HG03175 (cell line): Measurements from ENCODE around the gene TMEM143.
"Not testable (repeated sequence)": the region's sequence is repeated elsewhere in the genome, so short reads cannot be mapped to it uniquely, and the experiment has no call there.

ENCODE experiments used
- ATAC-seq: cut with Tn5 transposase; IDR thresholded peaks from one replicate; pipeline ENCODE4 v1.9.1; 2021; ENCODE audit warnings: mild to moderate bottlenecking, moderate library complexity; ENCODE audit not compliant: unreplicated experiment

The TMEM143 gene

DNA sequence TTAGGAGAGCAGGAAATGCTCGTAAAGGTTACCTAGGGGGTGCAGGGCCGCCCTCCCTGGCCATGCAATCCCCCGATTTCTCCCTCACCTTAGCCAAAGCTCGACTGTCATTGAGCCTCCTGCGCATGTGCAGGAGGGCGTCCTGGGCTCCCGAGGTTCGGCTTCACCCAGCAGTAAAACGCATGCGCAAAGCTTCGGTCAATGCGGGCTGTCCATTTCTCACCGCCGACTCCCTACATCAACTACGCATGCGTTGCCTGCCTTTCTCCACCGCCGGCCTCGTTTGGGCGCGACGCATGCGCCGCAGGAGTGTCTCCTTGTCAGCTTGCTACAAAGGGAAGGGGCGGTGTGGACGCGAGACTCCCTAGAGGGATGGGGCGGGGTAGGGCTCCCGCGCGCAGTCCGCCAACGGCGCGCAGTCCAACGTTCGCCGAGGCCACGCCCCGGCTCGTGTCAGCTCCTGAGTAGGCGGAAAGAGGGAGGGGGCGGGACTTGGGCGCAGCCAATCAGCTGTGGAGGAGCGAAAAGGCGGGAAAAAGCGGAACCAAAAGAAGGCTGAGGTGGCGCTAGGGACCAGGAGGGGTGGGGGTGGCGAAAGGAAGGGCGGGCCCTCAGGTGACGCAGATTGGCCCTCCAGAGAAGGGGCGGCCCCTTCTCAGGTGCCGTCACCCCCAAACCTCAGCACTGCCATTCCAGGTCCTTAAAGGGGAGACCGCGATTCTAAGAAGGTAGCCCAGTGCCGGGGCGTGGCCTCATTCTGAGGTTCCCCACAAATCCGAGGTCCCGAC, at the start of gene TMEM143, which contains the start of gene SYNGR4:
TSS of gene TMEM143 (minus strand) at position 131 of the 788 bp plus-strand sequence. CDS start at position 111, 20 bp downstream.
TSS of gene SYNGR4 (plus strand) at position 558 of the 788 bp plus-strand sequence. CDS start 1,476 bp downstream, outside the sequence.
- peak; percentile 85 for ATAC-seq

DNA sequence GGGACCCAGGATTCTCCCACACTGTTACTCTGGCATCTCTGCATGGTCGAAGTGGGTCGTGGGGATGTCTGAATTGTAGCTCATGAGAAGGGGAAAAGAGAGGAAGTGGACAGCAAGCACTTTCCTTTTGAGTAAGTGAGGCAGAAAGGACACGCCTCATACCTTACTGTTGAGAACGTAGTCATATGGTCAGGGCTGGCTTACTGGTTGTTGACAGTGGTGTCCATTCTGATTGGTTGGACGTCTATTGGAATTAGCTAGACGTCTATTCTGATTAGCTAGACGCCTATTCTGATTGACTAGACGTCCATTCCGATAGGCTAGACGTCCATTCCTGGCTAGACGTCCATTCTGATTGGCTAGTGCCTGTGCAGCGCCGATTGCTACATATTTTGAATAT, 42.1 kb upstream of the TMEM143 start:
- ATAC-seq = no peak

DNA sequence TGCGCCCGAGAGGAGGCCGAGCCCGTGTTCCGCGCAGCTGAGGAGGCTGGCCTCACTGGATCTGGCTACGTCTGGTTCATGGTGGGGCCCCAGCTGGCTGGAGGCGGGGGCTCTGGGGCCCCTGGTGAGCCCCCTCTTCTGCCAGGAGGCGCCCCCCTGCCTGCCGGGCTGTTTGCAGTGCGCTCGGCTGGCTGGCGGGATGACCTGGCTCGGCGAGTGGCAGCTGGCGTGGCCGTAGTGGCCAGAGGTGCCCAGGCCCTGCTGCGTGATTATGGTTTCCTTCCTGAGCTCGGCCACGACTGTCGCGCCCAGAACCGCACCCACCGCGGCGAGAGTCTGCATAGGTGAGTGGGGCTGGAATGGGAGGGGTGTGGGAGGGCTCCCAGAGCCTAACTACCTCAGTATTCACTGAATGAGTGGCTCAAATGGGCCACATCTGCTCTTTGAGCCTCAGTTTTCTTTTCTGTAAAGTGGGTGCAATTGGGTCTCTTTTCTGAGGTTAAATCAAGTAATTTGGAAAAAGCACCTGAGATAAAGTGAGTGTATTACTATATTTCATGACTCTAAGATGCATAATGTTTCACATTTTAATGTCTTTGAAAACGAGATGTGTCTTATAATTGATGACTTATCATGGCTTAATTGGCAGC, 41.4 kb upstream of the TMEM143 start:
- ATAC-seq = no peak

DNA sequence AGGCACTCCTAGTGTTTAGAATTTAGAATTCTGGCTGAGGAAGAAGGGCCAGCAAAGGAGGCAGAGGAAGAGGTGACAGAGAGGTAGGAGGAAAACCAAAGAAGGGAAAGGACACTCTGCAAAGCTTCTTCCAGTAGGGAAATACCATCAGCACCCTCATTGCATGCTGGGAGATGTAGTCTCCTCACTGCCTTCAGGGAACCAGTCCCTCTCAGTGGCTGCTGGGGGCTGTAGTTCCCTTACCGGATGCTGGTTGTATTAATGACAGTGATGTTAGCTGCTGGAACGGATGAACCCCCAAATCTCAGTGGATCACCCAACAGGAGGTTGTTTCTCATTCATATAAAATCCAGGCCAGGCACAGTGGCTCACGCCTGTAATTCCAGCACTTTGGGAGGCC, 39.9 kb upstream of the TMEM143 start:
- ATAC-seq = no peak

DNA sequence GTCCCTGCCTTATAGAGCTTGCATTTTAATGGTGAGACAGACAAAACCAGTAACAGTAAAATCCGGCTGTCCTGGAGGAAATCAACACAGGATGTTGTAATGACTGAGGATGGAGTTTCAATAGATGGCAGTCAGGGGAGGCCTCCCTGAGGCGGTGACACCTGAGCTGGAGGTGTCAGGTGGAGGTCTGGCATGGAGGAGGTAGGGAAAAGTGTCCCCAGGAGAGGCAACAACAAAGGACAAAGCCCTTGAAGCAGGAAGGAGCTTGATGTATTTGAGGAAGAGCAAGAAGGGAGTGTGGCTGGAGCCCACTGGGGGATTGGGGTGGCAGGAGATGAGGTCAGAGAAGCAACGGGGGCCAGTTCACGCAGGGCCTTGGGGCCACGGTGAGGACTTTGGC, 37.5 kb upstream of the TMEM143 start:
- no peak for ATAC-seq

DNA sequence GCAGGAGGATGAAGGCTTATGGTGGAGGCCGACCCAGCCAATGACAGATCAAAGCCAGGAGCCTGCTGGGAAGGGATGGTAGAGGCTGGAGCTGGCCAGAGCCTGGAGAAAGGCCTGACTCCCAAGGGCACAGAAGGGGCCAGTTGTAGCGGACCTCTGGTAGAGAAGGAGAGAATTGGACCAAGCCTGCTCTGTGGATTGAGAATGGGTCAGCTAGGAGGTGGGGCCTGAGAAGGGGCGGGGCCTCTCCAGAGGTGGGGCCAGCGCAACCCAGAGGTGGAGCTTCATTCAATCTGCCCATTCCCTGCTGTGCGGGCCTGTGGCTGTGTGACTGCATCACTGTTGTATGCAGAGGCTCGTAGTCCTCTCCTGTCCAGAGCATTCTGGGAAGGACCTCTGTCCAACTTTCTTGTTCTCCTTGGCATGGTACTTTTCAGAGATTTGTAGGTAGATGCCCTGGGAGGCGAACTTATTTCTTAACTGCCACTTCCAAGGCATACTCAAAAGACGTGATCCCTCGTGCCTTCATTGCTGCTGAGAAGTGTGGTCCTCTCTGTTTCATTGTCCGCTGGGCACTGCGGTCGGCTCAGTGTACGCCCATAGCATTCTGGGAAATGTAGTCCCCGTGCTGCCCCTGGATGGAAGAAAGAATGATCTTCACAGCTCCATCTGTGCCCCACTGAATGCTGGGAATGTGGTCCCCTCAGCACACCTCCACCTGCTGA, 36.4 kb upstream of the TMEM143 start:
- no peak for ATAC-seq

DNA sequence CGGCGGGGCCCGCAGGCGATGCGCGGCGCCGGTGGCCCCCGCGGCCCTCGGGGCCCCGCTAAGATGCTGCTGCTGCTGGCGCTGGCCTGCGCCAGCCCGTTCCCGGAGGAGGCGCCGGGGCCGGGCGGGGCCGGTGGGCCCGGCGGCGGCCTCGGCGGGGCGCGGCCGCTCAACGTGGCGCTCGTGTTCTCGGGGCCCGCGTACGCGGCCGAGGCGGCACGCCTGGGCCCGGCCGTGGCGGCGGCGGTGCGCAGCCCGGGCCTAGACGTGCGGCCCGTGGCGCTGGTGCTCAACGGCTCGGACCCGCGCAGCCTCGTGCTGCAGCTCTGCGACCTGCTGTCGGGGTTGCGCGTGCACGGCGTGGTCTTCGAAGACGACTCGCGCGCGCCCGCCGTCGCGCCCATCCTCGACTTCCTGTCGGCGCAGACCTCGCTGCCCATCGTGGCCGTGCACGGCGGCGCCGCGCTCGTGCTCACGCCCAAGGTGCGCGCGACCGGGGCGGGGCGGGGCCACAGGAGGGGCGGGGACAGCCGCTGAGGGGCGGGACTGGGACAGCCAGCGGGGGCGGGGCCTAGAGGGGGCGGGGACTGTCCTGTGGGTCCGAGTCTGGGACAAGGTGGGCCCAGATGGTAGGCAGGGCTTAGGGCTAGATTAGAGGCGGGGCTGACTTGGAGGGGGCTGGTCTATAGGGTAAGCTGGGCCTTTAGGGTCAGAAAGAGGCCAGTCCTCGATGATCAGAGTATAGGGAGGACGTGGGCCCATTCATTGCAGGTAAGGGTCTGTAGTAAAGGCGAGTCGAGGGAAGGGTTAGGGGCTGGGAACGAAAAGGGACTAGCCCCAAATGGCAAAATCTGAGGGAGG, 34.9 kb upstream of the TMEM143 start:
- ATAC-seq = no peak

DNA sequence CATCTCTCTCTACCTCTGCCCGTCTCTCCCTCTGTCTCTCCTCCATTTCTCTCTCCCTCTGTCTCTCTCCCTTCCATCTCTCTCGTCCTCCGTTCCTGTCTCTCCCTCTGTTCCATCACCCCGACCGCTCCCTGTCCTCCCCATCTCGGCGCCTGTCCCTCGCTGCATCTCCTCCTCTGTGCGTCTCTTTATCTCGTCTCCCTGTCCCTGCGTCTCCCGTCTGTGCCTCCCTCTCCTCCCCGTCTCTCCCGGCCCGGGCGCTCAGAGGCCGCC, 34.3 kb upstream of the TMEM143 start:
- ATAC-seq = no peak

DNA sequence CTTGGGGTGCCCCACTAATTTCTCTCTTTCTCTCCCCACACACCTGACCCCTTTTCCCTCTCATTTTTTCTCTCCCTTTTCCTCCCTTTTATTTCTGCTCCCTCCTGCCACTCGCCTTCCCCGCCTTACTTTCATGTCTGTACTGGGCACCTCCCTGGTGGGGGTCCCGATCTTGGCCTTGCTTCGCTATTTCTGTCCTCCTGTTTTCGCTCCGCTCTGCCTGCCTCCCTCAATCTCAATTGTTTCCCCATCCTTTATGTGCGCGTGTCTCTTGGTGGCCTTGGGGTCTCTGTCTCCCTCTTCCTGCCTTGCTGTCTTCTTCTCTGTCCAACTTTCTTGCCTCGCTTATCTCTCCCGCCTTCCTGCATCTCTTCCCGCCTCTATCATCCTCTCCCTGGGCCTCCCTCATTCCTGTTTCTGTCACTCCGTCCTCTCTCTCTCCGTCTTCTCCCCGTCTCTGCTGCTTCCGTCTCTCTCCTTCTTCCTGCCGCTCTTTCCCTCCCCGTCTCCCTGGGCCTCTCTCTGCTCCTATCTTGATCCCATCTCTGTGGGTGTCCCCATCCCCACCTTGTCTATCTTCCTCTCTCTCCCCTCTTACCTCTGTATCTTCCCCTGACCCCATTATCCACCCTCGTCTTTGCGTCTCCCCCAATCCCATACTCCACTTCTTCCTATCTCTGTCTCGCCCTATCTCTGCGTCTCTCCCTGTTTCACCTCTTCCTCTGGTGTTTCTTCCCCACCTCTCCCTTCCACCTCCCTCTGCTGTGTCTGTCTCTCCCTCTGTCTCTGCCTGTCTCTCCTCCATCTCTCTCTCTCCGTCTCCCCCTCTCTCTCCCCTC, 33.7 kb upstream of the TMEM143 start:
- no peak for ATAC-seq

DNA sequence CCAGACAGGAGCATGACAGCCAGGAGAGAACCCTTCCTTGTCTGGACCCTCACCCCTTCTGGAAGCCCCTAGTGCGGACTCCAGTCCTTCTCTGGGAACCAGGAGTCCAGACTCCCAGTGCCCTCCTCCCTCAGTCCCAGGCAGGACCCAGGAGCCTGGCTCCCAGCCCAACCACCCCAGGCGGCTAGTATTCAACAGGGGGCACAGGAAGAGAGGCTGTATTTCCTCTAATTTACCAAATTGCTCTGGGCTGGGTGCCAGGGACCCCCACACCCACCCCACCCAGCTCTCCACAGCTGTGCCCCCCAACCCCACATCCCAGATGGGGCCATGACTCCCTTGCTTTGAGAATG, 33.1 kb upstream of the TMEM143 start:
- no peak for ATAC-seq

DNA sequence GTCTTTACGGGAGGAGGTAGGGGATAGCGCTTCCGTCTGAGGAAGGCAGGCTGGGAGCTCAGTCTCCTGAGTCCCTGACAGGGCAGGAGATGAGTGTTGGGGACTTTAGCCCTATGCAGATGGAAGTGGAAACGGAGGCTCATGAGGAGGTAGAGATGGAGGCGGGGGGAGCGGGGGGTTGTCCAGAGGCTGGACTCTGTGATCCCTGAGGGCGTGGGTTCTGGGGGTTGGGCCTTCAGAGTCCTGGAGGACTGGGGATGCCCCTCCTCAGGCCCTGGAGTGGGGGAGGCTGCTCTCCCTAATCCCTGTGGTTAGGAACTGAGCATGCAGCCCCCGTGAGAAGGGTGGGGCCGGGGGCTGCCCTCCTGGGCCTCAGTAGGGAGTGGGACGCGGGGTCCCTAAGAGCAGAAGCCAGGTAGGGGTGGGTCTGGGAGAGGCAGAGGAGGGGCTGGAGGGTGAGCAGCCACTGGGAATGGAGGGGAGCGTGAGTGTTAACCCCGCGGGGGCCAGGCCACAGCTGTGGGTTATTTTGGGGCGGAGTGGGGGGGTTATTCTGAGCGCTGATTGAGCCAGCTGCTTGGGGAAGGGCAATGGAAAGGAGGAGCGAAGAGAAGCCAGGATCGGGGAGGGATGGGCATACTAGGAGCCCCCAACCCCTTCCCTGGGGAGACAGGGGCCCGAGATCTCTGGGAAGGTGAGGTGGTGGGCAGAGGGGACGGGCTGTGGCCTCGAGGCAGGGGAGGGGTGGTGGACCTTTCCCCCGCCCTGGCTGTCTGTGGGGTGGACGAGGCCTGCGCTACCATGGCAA, 32.5 kb upstream of the TMEM143 start:
- no peak for ATAC-seq

DNA sequence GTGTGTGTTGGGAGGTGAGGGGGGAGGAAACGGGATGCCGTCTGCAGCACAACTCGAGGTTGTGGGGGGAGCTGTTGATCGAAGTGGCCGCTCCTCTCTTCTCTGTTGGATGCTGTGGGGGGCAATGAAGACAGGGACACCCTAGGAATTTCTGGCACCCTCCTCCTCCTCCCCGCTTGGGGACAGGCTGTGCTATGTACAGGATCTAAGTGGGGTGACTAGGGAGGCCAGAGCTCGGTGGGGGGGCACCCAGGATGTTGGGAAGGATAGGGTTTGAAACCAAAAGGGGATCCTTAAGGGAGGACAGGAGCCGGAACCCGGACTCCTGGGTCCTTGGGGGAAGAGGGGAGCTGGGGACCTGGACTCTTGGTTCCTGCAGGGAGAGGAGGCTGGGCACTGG, 31.8 kb upstream of the TMEM143 start:
- no peak for ATAC-seq

DNA sequence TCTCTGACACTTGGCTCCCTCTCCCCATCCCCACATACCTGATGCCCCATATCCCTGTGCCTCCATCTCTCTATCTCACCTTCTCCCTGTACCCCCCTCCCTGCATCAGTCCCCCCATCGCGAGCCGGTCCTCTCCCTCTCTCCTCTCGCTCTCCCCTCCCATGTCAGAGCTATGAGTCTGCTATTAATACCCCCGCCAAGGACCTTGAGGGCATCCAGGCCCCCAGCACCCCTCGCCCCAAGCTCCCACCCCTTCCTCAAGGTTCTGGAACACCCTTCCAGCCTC, 31.4 kb upstream of the TMEM143 start:
- ATAC-seq = no peak

DNA sequence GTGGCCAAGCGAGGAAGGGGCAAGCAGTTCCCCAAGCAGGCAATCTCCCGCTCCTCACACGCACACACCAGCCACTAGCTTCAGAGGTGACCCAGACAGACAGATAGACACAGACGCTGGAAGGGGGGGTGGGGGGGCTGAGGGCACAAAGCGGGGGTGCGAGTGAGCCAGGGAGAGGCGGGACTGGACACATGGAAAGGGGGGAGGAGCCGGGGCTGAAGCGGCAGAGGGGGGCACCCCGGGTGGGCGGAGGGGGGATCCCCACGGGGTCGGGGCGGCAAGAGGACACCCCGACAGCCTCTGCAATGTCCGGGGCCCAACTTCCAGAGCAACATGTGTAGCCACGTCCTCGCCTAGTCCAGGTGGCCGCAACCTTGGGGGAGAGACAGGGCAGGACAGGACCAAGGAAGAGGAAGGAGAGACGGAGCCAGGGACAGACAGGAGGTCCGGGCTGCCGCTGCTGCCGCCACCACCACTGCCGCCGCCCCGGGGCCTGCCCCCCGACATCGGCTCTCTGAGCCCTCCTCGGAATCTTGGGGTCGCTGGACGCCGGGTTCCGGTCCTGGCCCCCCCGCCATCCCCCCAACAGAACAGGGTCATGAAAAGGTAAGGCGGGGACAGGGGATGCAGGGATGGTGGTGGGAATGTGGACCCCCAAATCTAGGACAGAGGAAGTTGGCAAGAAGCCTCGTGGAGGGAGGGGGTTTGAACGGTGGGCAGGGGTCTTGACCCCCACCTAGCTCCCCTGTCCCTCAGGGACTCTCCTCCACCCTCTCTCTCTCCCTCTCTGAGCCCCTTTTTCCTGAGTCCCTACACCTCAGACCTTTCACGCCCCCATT, 30.8 kb upstream of the TMEM143 start:
- no peak for ATAC-seq

DNA sequence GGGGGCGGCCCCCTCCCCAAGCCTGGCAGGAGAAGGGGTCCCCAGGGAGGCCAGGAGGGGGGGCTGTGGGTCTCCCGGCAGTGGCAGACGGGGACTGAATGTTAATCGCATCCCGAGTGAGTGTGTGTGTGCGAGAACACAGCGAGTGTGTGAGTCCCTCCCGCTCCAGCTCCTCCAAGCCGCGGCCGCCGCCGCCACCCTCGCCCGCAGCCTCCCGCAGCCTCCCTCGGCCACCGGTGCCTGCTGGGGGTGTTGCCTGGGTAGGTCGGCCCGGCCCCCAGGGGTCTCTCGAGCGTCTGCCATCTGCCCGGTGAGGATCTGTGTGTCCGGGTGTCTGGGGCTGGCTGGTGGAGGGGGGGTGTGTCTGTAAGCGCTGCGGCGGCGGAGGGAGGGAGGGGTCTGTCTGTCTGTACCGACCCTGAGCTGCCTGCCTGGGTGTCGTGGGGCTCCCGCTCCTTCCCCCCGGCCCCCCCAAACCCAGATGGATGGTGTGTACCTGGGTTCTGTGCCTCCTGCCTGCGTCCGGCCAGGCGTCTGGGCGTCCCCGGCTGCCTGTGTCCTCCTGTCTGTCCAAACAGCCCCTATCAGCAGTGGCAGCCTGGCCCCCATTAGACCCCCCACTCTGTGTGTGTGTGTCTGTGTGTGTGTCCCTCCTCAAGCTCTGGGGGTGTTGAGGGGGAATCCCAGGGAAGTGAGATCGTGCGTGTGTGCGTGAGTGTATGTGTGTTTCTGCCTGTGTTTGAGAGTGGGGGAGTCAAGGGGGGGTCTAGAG, 30.0 kb upstream of the TMEM143 start, which contains the start of gene GRIN2D:
TSS of gene GRIN2D (plus strand) at position 110 of the 772 bp plus-strand sequence. CDS start 4,725 bp downstream, outside the sequence.
- ATAC-seq = no peak

DNA sequence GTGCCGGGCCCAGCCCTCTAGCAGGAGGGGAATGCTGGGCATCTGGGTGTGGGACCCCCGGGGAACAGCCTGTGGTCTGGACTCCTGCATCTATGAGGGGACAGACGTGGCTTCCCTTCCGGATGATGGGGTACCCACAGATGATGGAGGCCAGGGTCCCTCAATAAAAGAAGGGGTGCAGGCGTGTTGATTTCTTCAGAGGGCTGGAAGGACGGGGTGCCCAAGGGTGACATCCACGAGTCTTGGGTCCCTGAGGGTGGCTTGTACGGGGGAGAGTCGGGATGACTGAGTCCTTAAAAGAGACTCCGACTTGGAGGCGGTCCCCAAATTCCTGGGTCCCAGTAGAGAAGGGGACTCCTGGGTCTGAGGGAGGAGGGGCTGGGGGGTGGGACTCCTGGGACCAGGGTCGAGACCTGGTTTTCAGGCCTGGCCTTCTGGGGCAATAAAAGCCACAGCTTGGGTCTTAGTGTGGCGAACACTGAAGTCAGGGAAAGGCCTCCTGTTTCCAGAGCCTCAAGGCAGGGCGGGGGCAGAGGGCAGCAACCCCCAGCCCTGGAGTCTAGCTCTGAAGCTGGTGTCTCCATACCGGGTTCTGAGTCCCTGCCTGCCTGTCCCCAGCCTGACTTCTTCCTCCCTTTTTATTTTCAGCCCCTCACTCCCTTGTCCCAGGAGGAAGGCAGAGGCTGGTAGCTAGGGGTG, 29.3 kb upstream of the TMEM143 start:
- no peak for ATAC-seq

DNA sequence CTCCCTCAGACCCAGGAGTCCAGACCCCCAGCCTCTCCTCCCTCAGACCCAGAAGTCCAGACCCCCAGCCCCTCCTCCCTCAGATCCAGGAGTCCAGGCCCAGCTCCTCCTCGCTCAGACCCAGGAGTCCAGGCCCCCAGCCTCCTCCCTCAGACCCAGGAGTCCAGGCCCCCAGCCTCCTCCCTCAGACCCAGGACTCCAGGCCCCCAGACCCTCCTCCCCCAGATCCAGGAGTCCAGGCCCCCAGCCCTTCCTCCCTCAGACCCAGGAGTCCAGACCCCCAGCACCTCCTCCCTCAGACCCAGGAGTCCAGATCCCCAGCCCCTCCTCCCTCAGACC, 28.2 kb upstream of the TMEM143 start:
- ATAC-seq = not testable (repeated sequence)
